Ovary (tissue), 9 donors: ENCODE results near the gene DYNLT4. TPM values are rescaled to one million over a fixed set of nuclear protein-coding genes. Genes with fewer than 3 reads are reported as not detected.
A peak's percentile ranks its signal among the peaks of the same experiment; 100 is the strongest.

Source experiments
- DNase-seq, 5 donors: peaks; one replicate each; pipeline ENCODE4 v3.0.0-alpha.2; 2019 to 2020
- H3K27ac ChIP-seq, 2 donors: fragments of 200-600 bp; one replicate each; pipeline versions ENCODE4 v1.5.1 to v1.8.0; 2019 to 2022
- H3K27me3 ChIP-seq: fragments of 200-600 bp; one replicate; pipeline ENCODE4 v1.8.0; 2022
- H3K36me3 ChIP-seq: fragments of 200-600 bp; sonication (generic); one replicate; pipeline ENCODE4 v1.5.1; 2019
- H3K4me1 ChIP-seq: one replicate; pipeline ENCODE4 v1.8.1; 2013; ENCODE audit warnings: mild to moderate bottlenecking, moderate library complexity; ENCODE audit not compliant: insufficient read depth
- H3K4me3 ChIP-seq: fragments of 200-600 bp; sonication (generic); one replicate; pipeline ENCODE4 v1.5.1; 2017
- H3K9me3 ChIP-seq, 2 donors: fragments of 200-600 bp in 1 of 2; sonication (generic) in 1 of 2; one replicate each; pipeline versions ENCODE4 v1.5.1 to v1.8.1; 2013 to 2019; ENCODE audit warnings: mild to moderate bottlenecking in 1 of 2, moderate library complexity in 1 of 2
- EP300 ChIP-seq: sonication (generic); formaldehyde crosslinking; IDR thresholded peaks from one replicate; pipeline ENCODE4 v1.6.1; 2017; ENCODE audit warnings: antibody characterized with exemption
- POLR2A ChIP-seq: fragments of 450-650 bp; IDR thresholded peaks from one replicate; pipeline ENCODE4 v1.6.1; 2017; ENCODE audit warnings: antibody characterized with exemption, mild to moderate bottlenecking, moderate library complexity
- WGBS, 3 donors: extraction: QIAGEN DNeasy Blood & Tissue Kit in 1 of 3; methylation state at CpG; one replicate each; pipeline versions ENCODE4 v1.1.5 to v1.1.7; 2013 to 2017; 5-methylcytosine and 5-hydroxymethylcytosine counted together
- intact Hi-C, 4 donors: fragments of 100-400 bp; cut with DNase I; formaldehyde crosslinking; loops; one replicate each; pipeline versions ENCODE4 v1.11.0 to v1.15.1; 2022 to 2023
- polyA plus RNA-seq, 2 donors: library from polyadenylated mRNA; stranded (reverse); fragments of 200-250 nt in 1 of 2; fragments of 350-450 nt in 1 of 2; fragmentation: Illumina TruSeq in 1 of 2; extraction: RNeasy Lipid Tissue Mini Kit (QIAGEN cat#74804) in 1 of 2; gene quantifications; one replicate each; pipeline ENCODE4 v1.2.3, GENCODE V29; 2013 to 2014
- total RNA-seq, 7 donors: library from RNA; depleted of rRNA in 2 of 7; stranded (reverse); fragments of >200 nt in 2 of 7; fragmentation: NEBNext Ultra II Directional in 3 of 7; extraction: Animal tissue kit (Norgen Biotek cat#: 25700) in 3 of 7; gene quantifications; one replicate each; pipeline versions ENCODE4 v1.1.0 to v1.2.4, GENCODE V29; 2016 to 2023
- TF ChIP-seq, protein P1 (sequence below), 3 donors: fragments of 450-650 bp in 2 of 3; fragments of 200-600 bp in 1 of 3; IDR thresholded peaks; one replicate each; pipeline versions ENCODE4 v1.5.1 to v1.8.0; 2016 to 2022; ENCODE audit warnings: antibody characterized with exemption in 3 of 3, mild to moderate bottlenecking in 1 of 3
- donor health status: DM: no; HTN: no; CAD: no; lungs with moderate emphysema.
- donor health status: DM: no; HTN: no; CAD: no.
- donor health status: Bipolar disorder and iron deficiency.
- donor health status: DM: yes; HTN: yes; CAD: no.
- donor health status: DM: no; HTN: no; CAD: no.
- donor health status: DM: yes; HTN: yes; CAD: no.

The DYNLT4 gene
- total and polyA plus RNA-seq, 9 donors = 0.22 to 23.7 (median 0.74) TPM; not detected in 1

DNA sequence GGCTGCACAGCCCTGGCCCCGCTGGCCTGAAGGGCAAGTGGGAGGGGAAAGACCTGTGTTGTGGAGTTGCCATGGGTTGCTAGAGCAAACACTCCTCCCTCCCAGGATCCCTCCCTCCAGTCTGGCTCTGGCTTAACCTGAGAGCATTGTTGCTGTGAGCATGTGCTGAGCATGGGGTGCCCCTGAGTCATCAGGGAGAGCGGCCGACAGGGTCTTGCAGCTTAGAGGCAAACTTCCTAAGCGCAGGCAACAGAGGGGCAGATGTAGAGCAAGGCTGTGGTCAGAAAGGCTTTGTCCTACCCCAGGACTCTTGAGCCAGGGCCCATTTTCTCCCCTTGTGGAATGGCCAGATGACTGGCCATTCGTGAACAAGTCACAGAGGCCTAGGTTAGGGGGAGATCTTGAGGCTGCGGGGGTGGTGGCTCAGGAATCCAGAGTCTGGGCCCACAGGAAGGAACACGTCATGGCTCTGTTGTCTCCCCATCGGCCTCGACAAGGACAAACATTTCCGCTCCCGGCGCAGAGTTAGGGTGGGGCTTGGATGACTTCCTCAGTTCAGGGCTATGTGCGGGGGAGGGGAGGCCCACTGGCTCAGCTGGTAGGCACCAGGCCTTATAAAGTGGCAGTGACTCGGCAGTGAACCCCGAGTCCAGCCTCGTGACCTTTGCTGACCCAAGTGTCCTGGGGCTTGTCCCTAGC, 362 bp upstream of the DYNLT4 start:
- intact Hi-C loops = loop anchor here in 1 of 4 donors (10.0 kb wide), 1 partner anchor 497 kb away; no protein-coding TSS in a partner anchor
- TF ChIP-seq POLR2A (peak; percentile 46), EP300 (peak; percentile 54)
- TF ChIP-seq, protein P1, sequence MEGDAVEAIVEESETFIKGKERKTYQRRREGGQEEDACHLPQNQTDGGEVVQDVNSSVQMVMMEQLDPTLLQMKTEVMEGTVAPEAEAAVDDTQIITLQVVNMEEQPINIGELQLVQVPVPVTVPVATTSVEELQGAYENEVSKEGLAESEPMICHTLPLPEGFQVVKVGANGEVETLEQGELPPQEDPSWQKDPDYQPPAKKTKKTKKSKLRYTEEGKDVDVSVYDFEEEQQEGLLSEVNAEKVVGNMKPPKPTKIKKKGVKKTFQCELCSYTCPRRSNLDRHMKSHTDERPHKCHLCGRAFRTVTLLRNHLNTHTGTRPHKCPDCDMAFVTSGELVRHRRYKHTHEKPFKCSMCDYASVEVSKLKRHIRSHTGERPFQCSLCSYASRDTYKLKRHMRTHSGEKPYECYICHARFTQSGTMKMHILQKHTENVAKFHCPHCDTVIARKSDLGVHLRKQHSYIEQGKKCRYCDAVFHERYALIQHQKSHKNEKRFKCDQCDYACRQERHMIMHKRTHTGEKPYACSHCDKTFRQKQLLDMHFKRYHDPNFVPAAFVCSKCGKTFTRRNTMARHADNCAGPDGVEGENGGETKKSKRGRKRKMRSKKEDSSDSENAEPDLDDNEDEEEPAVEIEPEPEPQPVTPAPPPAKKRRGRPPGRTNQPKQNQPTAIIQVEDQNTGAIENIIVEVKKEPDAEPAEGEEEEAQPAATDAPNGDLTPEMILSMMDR (IDR thresholded peaks at IDR 0.05) = no peak
- Histone ChIP-seq H3K27ac (peak overlapping the region; percentile 99 to 100), H3K4me3 (peak overlapping the region; percentile 7), H3K36me3 (no peaks in the 10 kb centered on the region), H3K27me3 (no peaks in the 10 kb centered on the region), H3K4me1 (peaks cover 43% of the 10 kb centered on the region), H3K9me3 (no peaks in the 10 kb centered on the region)
- DNase-seq = peak; percentile 95 to 99 (median 97)
- WGBS, 3 donors = 0 to 2% (median 1%) methylated on average over 16 of the region's 16 CpGs

DNA sequence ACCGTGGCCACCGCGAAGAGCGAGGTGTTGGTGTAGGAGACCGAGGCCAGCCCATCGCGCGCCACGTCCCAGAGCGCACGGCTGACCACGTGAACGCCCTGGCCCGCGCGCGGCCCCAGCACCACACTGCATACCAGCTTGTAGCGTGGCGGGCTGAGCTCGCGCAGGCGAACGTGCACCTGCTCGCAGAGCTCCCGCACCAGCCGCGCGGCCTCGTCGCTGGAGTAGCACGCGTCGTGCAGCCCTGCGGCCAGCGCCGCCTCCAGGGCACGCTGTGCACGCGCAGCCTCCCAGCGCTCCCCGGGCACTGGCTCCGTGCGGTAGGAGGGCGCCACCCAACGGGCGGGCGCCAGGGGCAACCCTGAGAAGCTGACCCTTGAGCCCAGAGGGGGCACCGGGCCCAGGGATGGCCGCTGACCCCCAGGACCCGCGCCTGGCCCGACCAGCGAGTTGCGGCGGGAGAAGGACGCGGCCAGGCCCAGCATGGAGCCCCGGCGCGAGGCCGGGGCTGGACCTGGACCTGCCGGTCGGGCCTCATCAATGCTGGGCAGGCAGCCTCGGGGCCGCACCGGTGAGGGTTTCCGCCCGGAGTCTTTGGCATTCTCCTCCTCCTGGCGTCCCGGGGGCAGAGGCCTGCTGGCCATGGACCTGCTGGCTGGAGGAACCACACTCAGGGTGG, 987 bp downstream of the DYNLT4 start:
- Histone ChIP-seq H3K27me3 (no peaks in the 10 kb centered on the region), H3K4me3 (no peak overlapping the region), H3K27ac (peak overlapping the region; percentile 99 to 100), H3K4me1 (peaks cover 47% of the 10 kb centered on the region), H3K9me3 (no peaks in the 10 kb centered on the region), H3K36me3 (no peaks in the 10 kb centered on the region)
- intact Hi-C loops = loop anchor here in 1 of 4 donors (10.0 kb wide), 1 partner anchor 499 kb away; no protein-coding TSS in a partner anchor
- DNase-seq = peak in 4 of 5 donors; percentile 57 to 64 (median 62)
- no peak for TF ChIP-seq EP300
- TF ChIP-seq, protein P1 (IDR thresholded peaks at IDR 0.05) = no peak
- no peak for TF ChIP-seq POLR2A
- 87 to 94% (median 91%) methylated on average over 53 to 70 of the region's 70 CpGs for WGBS, 3 donors

DNA sequence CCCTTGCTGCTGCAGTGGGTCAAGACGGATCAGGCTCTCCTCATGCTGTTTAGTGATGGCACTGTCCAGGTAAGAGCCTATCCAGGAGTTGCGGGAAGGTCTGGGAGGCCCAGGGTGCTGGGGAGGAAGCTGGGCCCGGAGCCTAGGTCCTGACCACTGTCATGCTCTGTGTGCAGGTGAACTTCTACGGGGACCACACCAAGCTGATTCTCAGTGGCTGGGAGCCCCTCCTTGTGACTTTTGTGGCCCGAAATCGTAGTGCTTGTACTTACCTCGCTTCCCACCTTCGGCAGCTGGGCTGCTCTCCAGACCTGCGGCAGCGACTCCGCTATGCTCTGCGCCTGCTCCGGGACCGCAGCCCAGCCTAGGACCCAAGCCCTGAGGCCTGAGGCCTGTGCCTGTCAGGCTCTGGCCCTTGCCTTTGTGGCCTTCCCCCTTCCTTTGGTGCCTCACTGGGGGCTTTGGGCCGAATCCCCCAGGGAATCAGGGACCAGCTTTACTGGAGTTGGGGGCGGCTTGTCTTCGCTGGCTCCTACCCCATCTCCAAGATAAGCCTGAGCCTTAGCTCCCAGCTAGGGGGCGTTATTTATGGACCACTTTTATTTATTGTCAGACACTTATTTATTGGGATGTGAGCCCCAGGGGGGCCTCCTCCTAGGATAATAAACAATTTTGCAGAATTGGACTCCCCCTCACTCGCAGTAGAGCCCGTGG, 1.7 kb downstream of the DYNLT4 start:
- intact Hi-C loops = loop anchor here in 1 of 4 donors (10.0 kb wide), 1 partner anchor 499 kb away; no protein-coding TSS in a partner anchor
- H3K4me3 ChIP-seq = no peak overlapping the region
- TF ChIP-seq POLR2A (no peak), EP300 (no peak)
- TF ChIP-seq, protein P1 (IDR thresholded peaks at IDR 0.05) = no peak
- peak in 4 of 5 donors; percentile 39 to 50 (median 44) for DNase-seq
- H3K27me3 ChIP-seq = no peaks in the 10 kb centered on the region
- peak overlapping the region; percentile 58 to 100 for H3K27ac ChIP-seq
- H3K4me1 ChIP-seq = peaks cover 49% of the 10 kb centered on the region
- H3K36me3 ChIP-seq = no peaks in the 10 kb centered on the region
- no peaks in the 10 kb centered on the region for H3K9me3 ChIP-seq
- WGBS, 3 donors = 87% methylated on average over 20 of the region's 20 CpGs
